C4-2B (cell line): Measurements from ENCODE around the gene COL12A1.

ENCODE experiments used
- CTCF ChIP-seq: fragments of 450-650 bp; conservative IDR thresholded peaks from 2 replicates; pipeline ENCODE4 v1.5.1; 2017; ENCODE audit warnings: mild to moderate bottlenecking
- ZFX ChIP-seq: fragments of 450-650 bp; IDR thresholded peaks from 2 replicates; pipeline ENCODE4 v1.6.1; 2017

- TF ChIP-seq CTCF = no peak
- TF ChIP-seq ZFX = no peak
Measured at GRCh38 chr6:75052491-75052890, 153.4 kb downstream of the COL12A1 start.
